GM12875 (cell line): ENCODE measurements around the gene SH2D3C.

Source experiments
- H3K4me3 ChIP-seq: one replicate; pipeline ENCODE4 v1.5.1; 2011; ENCODE audit warnings: low read depth, low read length, control low read depth
- CTCF ChIP-seq: IDR thresholded peaks from 2 replicates; pipeline ENCODE4 v1.5.1; 2011; ENCODE audit warnings: low read depth, mild to moderate bottlenecking, control low read depth, inconsistent platforms, low read length, moderate library complexity, borderline replicate concordance; ENCODE audit not compliant: insufficient read depth

SH2D3C gene

GRCh38 chr9:127817881-127818434, 39.5 kb upstream of the SH2D3C start:
- H3K4me3 ChIP-seq: no peak overlapping the region
- TF ChIP-seq CTCF: no peak

DNA sequence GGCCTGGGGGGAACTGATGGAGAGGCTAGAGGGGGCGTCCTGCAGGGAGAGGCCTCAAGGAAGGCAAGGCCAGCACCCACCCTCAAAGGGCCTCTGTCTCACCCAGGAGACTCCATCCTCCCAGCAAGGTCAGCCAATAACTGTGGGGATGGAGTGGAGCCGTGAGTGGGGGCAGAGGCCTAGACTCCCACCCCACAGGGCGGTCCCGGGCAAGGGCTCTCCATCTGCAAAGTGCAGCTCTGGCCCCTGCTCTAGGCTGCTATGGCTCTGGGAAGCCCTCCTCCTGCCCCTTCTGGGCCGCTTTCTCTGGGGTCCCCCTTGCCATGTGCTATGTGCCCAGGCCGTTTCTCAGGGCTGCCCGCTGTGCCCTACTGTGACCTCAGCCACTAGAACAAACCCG, 38.3 kb upstream of the SH2D3C start:
- TF ChIP-seq CTCF: no peak
- H3K4me3 ChIP-seq: no peak overlapping the region

DNA sequence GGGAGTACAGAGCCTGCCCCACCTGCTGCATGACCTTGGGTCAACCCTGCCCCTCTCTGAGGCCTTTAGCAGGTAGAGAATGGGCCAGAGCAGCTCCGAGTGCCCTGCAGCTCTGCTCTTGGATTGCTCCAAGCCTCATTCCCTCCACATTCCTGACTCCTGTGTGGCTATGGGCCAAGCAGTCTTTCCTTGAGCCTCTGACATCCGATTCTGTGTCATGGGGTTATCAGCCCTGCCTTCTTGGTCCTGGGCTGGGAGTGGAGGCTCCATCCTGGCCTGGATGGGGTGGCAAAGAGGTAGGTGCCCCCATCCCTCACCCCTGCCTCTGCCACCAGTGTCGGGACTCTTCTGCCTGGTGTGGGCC, 37.9 kb upstream of the SH2D3C start:
- TF ChIP-seq CTCF: no peak
- no peak overlapping the region for H3K4me3 ChIP-seq

- no peak overlapping the region for H3K4me3 ChIP-seq
- no peak for TF ChIP-seq CTCF
Observed at GRCh38 chr9:127815512-127816361, 37.3 kb upstream of the SH2D3C start.

- no peak for TF ChIP-seq CTCF
- no peak overlapping the region for H3K4me3 ChIP-seq
Observed at GRCh38 chr9:127814619-127815511, 36.4 kb upstream of the SH2D3C start.

DNA sequence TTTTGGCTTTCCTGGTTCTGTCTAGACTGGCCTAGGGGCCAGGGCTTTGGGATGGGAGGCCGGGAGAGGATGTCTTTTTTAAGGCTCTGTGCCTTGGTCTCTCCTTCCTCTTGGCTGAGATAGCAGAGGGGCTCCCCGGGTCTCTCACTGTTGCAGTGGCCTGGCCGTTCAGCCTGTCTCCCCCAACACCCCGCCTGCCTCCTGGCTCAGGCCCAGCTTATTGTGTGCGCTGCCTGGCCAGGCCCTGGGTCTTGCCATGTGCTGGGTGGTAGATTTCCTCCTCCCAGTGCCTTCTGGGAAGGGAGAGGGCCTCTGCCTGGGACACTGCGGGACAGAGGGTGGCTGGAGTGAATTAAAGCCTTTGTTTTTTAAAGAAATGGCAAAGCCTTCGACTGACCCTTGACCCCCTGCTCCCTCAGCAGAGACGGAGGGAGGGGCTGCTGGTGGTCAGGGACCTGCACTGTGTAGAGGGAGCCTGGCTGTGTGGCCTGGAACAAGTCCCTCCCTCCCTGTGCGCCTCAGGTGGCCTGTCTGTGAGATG, 35.3 kb upstream of the SH2D3C start:
- no peak for TF ChIP-seq CTCF
- no peak overlapping the region for H3K4me3 ChIP-seq
